Eye (tissue), 1 donor: ENCODE results near the gene PSAP.

Experiments
- DNase-seq: peaks from one replicate; pipeline ENCODE4 v3.0.0-alpha.2; 2015

PSAP gene

DNA sequence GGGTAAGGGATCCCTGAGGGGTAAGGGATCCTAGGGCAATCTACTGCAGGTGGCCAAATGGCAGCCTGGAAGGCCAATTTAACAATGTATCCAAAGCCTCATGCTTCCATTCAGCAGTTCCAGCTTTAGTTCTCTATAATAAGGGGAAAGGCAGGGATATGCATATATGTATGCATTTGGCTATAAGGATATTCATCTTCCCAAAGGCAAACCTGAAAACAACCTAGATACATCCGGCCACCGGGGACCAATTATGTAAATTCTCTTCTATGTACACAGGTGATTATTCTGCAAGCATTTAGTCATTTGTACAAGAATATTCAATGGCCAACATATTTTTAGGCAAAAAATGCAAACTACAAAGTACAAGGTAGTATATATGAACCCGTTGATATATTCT, 26.7 kb downstream of the PSAP start:
- no peak for DNase-seq

DNA sequence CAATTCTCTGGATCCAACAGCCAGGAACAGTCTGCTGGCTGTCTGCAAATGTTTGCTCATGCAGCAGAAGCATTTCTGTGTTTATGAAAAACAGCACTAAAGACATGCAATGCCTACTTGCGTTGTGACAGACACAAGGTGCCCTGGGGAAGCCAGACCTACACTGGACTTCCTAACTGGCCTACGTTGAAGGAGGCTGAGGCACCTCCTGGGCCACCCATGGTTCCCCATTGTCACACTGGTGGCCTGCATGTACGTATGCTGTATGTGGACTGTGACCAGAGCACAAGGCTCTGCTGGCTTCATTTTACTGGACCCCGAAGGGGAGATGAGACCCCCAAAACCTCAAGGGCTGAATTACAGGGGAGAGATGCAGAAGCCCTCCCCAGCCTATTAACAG, 27.7 kb downstream of the PSAP start:
- no peak for DNase-seq

- DNase-seq = no peak
Measured at GRCh38 chr10:71821909-71822763, 28.9 kb downstream of the PSAP start.

DNA sequence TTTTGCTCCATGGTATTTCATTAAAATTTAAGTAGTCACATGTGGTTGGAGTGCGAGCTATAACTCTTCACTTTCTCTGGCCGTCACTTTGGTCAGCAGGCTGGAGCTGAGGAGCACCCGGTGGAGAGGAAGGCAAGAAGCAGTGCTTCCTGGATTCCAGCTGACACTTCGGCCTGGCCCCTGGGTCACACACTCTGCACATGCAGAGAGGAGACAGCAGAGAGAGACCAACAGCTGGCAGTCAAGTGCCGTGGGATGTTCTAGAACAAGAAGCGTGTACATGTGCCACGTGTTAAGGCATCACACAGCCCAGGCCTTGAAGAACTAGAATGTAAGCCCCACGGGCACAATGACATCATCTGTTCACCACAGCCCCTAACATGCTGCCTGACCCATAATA, 30.1 kb downstream of the PSAP start:
- DNase-seq = no peak

DNA sequence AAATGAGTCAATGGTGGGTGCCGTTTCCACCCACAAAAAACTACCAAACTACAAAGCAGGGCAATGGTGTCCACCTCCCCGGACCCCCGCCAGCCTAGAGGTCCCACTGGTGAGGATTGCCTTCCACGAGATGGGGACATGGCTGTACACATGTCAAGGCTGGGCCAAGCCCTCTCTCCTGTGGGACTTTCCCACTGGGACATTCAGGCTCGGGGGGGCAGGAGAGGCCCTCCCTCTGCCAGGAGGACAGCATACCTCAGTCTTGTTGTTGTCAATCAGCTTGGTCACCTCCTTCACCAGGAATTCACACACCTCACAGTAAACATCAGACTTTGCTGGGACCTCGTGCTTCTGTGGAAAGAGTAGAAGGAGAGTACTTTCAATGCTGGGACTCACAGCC, 31.1 kb downstream of the PSAP start:
- DNase-seq = no peak

GRCh38 chr10:71819441-71819861, 31.6 kb downstream of the PSAP start:
- DNase-seq = no peak

GRCh38 chr10:71818674-71819260, 32.3 kb downstream of the PSAP start:
- DNase-seq = no peak

DNA sequence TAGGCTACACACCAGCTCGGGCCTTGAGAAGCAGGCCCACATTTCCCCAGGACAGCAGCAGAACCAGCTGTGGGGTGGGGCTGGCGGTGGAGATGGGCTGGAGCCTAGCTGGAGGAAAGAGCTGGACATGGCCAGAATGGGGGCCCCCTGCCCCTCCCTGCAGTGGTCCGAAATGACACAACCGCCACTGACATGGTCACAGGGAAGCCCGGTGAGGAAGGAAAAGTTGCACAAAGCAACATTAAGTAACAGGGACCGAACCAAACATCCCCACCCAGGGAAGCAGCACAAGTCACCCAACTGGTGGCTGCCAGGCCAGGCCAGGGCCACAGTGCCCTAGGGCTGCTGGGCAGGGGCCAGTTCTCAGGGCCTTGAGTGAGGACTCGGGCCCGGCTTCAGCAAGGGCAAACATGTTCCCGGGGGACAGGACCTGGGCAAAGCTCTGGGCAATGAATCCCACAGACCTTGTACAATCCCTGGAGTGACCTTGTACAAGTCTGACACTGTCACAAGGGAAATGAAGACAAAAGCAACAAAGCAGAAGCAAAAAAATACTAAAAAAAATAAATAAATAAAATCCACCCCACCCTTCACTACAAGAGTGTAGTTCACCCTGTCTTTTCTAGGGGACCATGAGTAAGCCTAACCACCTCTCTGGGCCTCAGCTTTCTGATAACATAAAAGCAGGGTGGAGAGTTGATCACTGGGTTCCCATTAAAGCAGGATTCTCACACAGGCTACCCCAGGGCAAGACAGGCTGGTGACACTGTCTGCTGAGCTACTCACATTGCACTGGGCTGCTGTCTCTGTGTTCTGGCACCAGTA, 33.0 kb downstream of the PSAP start:
- no peak for DNase-seq

DNA sequence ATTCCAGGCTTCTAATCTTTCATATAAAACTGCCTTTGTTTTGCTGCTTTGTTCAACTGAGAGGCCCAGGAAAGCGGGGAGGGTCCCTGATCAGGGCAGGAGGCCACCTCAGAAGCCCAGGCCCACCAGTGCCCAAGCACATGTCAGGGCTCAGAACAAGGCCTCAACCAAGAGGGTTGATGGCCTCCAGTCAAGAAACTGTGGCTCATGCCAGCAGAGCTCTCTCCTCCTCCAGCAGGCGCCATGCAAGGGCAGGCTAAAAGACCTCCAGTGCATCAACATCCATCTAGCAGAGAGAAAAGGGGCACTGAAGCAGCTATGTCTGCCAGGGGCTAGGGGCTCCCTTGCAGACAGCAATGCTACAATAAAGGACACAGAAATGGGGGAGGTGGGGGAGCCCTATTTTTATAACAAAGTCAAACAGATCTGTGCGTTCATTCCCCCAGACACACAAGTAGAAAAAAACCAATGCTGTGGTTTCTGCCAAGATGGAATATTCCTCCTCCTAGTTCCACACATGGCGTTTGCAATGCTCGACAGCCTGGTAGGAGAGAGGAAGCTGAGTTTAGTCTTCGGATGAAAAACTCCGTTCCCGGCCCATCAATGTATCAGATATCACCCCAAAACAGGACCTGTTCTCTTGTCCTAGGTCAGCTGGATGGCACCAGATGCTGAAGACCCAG, 34.0 kb downstream of the PSAP start:
- DNase-seq = no peak

DNA sequence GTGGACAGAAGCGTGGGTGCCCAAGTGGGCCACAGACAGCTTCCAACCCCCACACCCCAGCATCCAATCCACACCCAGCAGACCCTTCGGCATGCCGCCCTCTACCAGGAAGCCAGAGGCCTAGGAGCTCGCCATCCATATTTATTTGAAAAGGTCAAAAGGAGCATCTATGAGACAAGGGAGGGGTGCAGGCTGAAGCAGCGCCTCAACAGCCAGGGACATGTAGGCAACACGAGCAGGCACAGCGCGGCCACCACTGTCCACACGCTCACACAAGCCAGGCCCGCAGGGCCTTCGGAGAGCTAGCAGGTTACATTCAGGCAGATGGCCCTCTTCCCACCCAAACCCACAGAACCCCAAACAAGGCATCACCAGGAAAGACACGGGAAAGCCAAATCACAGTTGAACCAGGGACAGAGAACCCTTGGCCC, 34.6 kb downstream of the PSAP start:
- no peak for DNase-seq

GRCh38 chr10:71815515-71816130, 35.4 kb downstream of the PSAP start:
- DNase-seq = no peak

- no peak for DNase-seq
Measured at GRCh38 chr10:71814922-71815411, 36.1 kb downstream of the PSAP start.

DNA sequence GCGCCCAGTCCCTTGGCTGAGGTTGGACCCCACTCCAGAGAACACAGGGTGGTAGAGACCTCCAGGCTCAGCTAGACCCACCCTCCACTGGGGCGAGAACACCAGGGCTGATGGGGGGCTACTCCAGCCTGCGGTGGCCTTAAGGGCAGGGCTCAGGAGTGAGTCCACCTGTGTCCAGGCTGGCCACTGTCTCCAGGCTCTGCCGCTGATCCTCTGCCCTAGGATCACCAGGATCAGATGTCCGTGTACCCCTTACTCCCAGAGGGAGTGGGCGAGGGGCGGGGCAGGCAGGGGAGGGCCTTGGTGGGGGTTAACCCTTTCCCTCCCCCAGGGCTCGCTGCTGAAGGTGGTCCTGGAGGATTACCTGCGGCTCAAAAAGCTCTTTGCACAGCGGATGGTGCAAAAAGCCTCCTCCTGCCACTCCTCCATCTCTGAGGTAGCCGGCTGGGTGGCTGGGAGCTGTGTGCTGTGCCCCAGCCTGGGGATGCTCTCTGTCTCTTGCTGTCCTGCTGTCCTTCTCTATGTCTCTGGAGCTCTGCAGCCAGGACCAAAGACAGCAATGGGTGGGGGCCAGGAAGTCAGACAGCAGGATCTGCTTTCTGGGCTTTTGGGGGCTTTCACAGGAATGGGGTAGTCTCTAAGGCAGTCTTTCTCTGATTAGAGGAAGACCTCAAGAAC, 38.0 kb downstream of the PSAP start:
- DNase-seq = no peak

- DNase-seq = peak; percentile 58
Measured at GRCh38 chr10:71812016-71812912, 38.8 kb downstream of the PSAP start.

DNA sequence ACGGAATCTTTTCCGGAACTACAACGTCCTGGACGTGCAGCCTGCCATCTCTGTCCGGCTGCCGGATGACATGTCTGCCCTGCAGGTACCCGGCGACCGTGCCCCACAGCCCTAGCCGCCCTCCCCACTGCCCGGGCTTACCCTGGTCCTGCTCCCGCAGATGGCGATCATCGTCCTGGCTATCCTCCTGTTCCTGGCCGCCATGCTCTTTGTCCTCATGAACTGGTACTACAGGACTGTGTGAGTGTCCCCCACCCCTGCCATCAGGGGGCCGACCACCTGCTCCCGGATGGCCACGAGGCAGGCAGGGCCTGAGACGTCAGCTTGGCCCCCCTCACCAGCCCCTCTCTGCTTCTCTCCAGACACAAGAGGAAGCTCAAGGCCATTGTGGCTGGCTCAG, 39.7 kb downstream of the PSAP start:
- no peak for DNase-seq

- no peak for DNase-seq
Measured at GRCh38 chr10:71810048-71810750, 40.9 kb downstream of the PSAP start.

- no peak for DNase-seq
Measured at GRCh38 chr10:71809628-71810027, 41.4 kb downstream of the PSAP start.

DNA sequence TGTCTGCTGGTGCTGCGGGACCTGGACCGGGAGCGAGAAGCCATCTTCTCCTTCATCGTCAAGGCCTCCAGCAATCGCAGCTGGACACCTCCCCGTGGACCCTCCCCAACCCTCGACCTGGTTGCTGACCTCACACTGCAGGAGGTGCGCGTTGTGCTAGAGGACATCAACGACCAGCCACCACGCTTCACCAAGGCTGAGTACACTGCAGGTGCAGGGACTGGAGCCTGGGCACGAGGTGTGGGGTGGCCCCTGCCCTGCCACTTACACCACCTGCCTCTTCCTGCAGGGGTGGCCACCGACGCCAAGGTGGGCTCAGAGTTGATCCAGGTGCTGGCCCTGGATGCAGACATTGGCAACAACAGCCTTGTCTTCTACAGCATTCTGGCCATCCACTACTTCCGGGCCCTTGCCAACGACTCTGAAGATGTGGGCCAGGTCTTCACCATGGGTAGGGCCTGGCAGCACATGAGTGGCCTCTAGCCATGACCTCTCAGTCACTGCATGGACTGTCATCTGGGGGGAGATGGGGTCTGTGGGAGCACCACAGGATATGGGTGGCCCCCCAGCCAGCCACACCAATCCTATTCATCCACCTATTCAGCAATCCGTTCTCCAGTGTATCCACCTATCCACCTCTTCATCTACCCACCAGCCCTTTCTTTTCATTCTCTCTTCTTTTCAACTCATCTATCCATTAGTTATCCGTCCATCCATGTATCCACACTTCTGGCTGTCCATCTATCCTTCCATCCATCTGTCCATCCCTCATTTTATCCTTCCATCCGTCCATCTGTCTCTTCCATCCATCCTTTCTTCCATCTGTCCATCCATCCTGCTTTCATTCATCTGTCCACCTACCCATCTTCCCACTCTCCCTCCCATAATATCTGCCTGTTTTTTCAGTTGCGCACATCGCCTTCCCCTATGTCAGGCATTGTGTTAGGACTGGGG, 43.2 kb downstream of the PSAP start:
- no peak for DNase-seq
